PC-3 (cell line): Measurements from ENCODE around the gene SPCS3. TPM values are rescaled to one million over a fixed set of nuclear protein-coding genes. Genes with fewer than 3 reads are reported as not detected.
"Not testable (repeated sequence)": the region's sequence is repeated elsewhere in the genome, so short reads cannot be mapped to it uniquely, and the experiment has no call there.

Experiments
- ATAC-seq: fragments of 200-7000 bp; cut with Tn5 transposase; 2 replicates; pipeline ENCODE4 v1.9.1; 2020; ENCODE audit warnings: mild to moderate bottlenecking, moderate library complexity
- BruUV-seq: library from RNA; stranded (reverse); fragments of 400-500 nt; replicated peaks from 2 replicates; lab custom pipeline; 2021; lab: Mats Ljungman, UMichigan
- CTCF ChIA-PET: fragments of 300-600 bp; sonication (Branson Sonifier 250); formaldehyde crosslinking; loops from one replicate; lab custom pipeline; 2022; ENCODE audit warnings: antibody characterized with exemption; lab: Charles Lee
- POLR2A ChIA-PET: fragments of 300-600 bp; sonication (Branson Sonifier 250); formaldehyde crosslinking; loops from one replicate; lab custom pipeline; 2022; ENCODE audit warnings: antibody characterized with exemption; ENCODE audit not compliant: unreplicated experiment; lab: Charles Lee
- DNase-seq: peaks from one replicate; pipeline ENCODE4 v3.0.0-alpha.2; 2015
- H2AFZ ChIP-seq: fragments of 300-600 bp; sonication (generic); 2 replicates; pipeline ENCODE4 v1.6.0; 2016; ENCODE audit warnings: antibody characterized with exemption, low read length
- H3F3A ChIP-seq: fragments of 300-600 bp; sonication (generic); one replicate; pipeline ENCODE4 v1.6.0; 2017; ENCODE audit warnings: antibody characterized with exemption, low read length, control low read depth, mild to moderate bottlenecking; ENCODE audit not compliant: unreplicated experiment
- H3K27ac ChIP-seq: fragments of 300-600 bp; sonication (generic); 2 replicates; pipeline ENCODE4 v1.5.1; 2016; ENCODE audit warnings: mild to moderate bottlenecking, low read length
- H3K27me3 ChIP-seq: fragments of 300-600 bp; sonication (generic); 2 replicates; pipeline ENCODE4 v1.6.1; 2016; ENCODE audit warnings: low read length, mixed read lengths
- H3K36me3 ChIP-seq: fragments of 300-600 bp; sonication (generic); 2 replicates; pipeline ENCODE4 v1.6.1; 2016; ENCODE audit warnings: low read depth, mixed run types, low read length, mixed read lengths
- H3K4me1 ChIP-seq: fragments of 300-600 bp; sonication (generic); 2 replicates; pipeline ENCODE4 v1.5.1; 2016; ENCODE audit warnings: low read length; ENCODE audit not compliant: insufficient read depth
- H3K4me2 ChIP-seq: fragments of 300-600 bp; sonication (generic); 2 replicates; pipeline ENCODE4 v1.6.0; 2016; ENCODE audit warnings: low read length
- H3K4me3 ChIP-seq: fragments of 300-600 bp; sonication (generic); 2 replicates; pipeline ENCODE4 v1.5.1; 2016; ENCODE audit warnings: mild to moderate bottlenecking, low read length, mixed read lengths
- H3K79me2 ChIP-seq: fragments of 300-600 bp; sonication (generic); 2 replicates; pipeline ENCODE4 v1.6.1; 2017; ENCODE audit warnings: low read length, mixed read lengths
- H3K9ac ChIP-seq: fragments of 300-600 bp; sonication (generic); 2 replicates; pipeline ENCODE4 v1.6.0; 2016; ENCODE audit warnings: mild to moderate bottlenecking, low read length
- H3K9me2 ChIP-seq: fragments of 300-600 bp; sonication (generic); replicated peaks from 2 replicates; pipeline ENCODE4 v1.6.1; 2016; ENCODE audit warnings: mixed run types, low read length, mixed read lengths
- H3K9me3 ChIP-seq: fragments of 300-600 bp; sonication (generic); 2 replicates; pipeline ENCODE4 v1.6.1; 2016; ENCODE audit warnings: low read length, mixed read lengths
- H4K20me1 ChIP-seq: fragments of 300-600 bp; sonication (generic); 2 replicates; pipeline ENCODE4 v1.6.1; 2016; ENCODE audit warnings: low read length, mixed read lengths
- EZH2 ChIP-seq: fragments of 300-600 bp; sonication (generic); IDR thresholded peaks from one replicate; pipeline ENCODE4 v1.6.1; 2017; ENCODE audit warnings: antibody characterized with exemption, mild to moderate bottlenecking, low read length; ENCODE audit not compliant: unreplicated experiment
- EZH2phosphoT487 ChIP-seq: fragments of 300-600 bp; sonication (generic); IDR thresholded peaks from 2 replicates; pipeline ENCODE4 v1.6.1; 2018; ENCODE audit warnings: mild to moderate bottlenecking, antibody characterized with exemption, low read length, borderline replicate concordance
- intact Hi-C: fragments of 100-400 bp; cut with micrococcal nuclease; formaldehyde crosslinking; loops from 2 replicates; pipeline ENCODE4 v1.9.0; 2023
- total RNA-seq: library from RNA; depleted of rRNA; stranded (reverse); fragments of >200 nt; gene quantifications from 2 replicates; pipeline ENCODE4 v1.2.3, GENCODE V29; 2014
- TF ChIP-seq, protein P1 (sequence below): fragments of 300-600 bp; sonication (generic); conservative IDR thresholded peaks from 2 replicates; pipeline ENCODE4 v1.5.1; 2017; ENCODE audit warnings: antibody characterized with exemption, low read depth, mild to moderate bottlenecking, low read length

The SPCS3 gene
- total RNA-seq, 1 experiment from 2014 or later: 56.1 TPM

DNA sequence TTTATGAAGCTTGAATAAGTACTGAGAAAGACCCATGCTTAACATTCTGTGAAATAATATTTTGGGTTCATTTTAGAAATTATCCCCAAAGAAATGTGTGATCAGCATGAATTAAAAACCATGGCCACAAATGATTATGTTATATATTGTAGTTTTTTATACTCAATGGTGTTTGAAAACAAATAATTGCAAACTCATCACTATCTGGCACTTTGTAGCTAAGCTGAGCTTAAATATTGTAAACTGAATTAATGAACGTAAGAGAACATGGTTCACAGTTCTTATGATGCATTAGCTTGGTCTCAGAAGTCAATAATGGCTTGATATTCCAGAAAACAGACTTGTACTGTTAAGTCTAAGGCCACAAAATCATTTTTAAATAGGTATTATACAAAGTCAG lies 26.1 kb upstream of the SPCS3 start:
- TF ChIP-seq EZH2phosphoT487: no peak
- TF ChIP-seq EZH2: no peak
- TF ChIP-seq, protein P1, sequence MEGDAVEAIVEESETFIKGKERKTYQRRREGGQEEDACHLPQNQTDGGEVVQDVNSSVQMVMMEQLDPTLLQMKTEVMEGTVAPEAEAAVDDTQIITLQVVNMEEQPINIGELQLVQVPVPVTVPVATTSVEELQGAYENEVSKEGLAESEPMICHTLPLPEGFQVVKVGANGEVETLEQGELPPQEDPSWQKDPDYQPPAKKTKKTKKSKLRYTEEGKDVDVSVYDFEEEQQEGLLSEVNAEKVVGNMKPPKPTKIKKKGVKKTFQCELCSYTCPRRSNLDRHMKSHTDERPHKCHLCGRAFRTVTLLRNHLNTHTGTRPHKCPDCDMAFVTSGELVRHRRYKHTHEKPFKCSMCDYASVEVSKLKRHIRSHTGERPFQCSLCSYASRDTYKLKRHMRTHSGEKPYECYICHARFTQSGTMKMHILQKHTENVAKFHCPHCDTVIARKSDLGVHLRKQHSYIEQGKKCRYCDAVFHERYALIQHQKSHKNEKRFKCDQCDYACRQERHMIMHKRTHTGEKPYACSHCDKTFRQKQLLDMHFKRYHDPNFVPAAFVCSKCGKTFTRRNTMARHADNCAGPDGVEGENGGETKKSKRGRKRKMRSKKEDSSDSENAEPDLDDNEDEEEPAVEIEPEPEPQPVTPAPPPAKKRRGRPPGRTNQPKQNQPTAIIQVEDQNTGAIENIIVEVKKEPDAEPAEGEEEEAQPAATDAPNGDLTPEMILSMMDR: no peak
- ChIA-PET CTCF (interaction anchor here (0.6 kb wide), 1 partner anchor 23 kb away, joined by 3 read pairs; no protein-coding TSS in a partner anchor), POLR2A (interaction anchor here (0.5 kb wide), 1 partner anchor 139 kb away, joined by 5 read pairs; no protein-coding TSS in a partner anchor)
- no peak overlapping the region for H3K9ac ChIP-seq
- no peak overlapping the region for H3K4me2 ChIP-seq
- H3K4me1 ChIP-seq: peaks cover 7% of the 10 kb centered on the region
- no peaks in the 10 kb centered on the region for H4K20me1 ChIP-seq
- no peak for DNase-seq
- H3K36me3 ChIP-seq: no peaks in the 10 kb centered on the region
- H2AFZ ChIP-seq: no peak overlapping the region
- intact Hi-C loops: no loop called here
- no TSS peak for BruUV-seq
- no peak for ATAC-seq
- H3K9me2 ChIP-seq: no peaks in the 10 kb centered on the region
- H3K27ac ChIP-seq: no peak overlapping the region
- no peaks in the 10 kb centered on the region for H3K79me2 ChIP-seq
- H3K9me3 ChIP-seq: no peaks in the 10 kb centered on the region
- H3K4me3 ChIP-seq: no peak overlapping the region
- no peaks in the 10 kb centered on the region for H3F3A ChIP-seq
- no peaks in the 10 kb centered on the region for H3K27me3 ChIP-seq

DNA sequence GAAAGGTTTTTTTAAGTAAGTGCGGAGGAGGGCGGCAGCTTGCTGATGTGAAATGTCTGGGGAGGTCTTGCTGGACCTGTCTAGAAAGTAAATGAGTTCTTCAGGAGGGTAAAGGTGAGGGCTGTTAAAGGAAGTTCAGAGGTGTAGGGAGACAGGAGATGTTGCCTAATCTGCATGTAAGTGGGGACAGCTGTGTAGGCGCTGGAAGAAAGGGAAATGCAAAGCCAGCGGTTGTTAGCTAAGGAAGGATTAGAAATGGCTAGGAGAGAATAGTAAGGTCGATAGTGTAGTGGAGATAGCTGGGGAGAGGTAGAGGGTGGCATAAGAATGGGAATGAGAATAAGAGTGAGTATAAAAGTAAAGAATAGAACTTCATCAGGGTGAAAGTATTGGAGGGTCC lies 23.9 kb upstream of the SPCS3 start:
- ATAC-seq, H3F3A ChIP-seq, H3K27ac ChIP-seq, DNase-seq, H3K9me2 ChIP-seq, H3K4me2 ChIP-seq, H3K4me1 ChIP-seq, CTCF ChIA-PET, H3K4me3 ChIP-seq, H3K9me3 ChIP-seq, H2AFZ ChIP-seq, H3K79me2 ChIP-seq, H3K9ac ChIP-seq, H3K27me3 ChIP-seq, H4K20me1 ChIP-seq, H3K36me3 ChIP-seq, POLR2A ChIA-PET, BruUV-seq, intact Hi-C loops: not testable (repeated sequence)

DNA sequence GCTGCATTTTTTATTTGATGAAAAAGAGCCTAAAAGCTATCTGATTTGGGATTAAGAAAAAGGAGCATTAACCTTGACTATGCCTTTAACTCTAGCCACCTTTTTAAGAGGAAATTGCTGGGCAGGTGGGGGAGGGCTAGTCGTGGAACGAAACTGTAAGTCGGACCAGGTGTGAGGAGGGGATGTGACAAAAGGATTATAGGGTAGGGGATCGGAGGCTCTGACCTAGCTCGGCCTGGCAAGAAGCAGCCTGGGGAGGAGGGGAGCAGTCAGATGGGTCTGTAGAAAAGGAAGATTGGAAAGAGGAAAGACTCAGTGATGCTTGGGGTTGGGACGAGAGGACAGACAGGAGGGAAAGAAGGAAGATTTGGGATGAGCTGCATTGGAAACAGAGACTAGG lies 21.1 kb upstream of the SPCS3 start:
- no peaks in the 10 kb centered on the region for H3K36me3 ChIP-seq
- peaks cover 4% of the 10 kb centered on the region for H3F3A ChIP-seq
- intact Hi-C loops: no loop called here
- no peaks in the 10 kb centered on the region for H3K79me2 ChIP-seq
- no peak overlapping the region for H3K9ac ChIP-seq
- H3K4me3 ChIP-seq: no peak overlapping the region
- H4K20me1 ChIP-seq: no peaks in the 10 kb centered on the region
- no peak for ATAC-seq
- ChIA-PET CTCF (no interaction called here), POLR2A (no interaction called here)
- no peaks in the 10 kb centered on the region for H3K9me2 ChIP-seq
- TF ChIP-seq EZH2: no peak
- no peak for TF ChIP-seq EZH2phosphoT487
- TF ChIP-seq, protein P1: no peak
- H3K4me1 ChIP-seq: peaks cover 14% of the 10 kb centered on the region
- H3K9me3 ChIP-seq: no peaks in the 10 kb centered on the region
- H3K27me3 ChIP-seq: no peaks in the 10 kb centered on the region
- DNase-seq: no peak
- BruUV-seq: no TSS peak
- no peak overlapping the region for H2AFZ ChIP-seq
- H3K27ac ChIP-seq: no peak overlapping the region
- H3K4me2 ChIP-seq: no peak overlapping the region
